ENCODE data around the gene ITFG1.
"Not testable (repeated sequence)": the region's sequence is repeated elsewhere in the genome, so short reads cannot be mapped to it uniquely, and the experiment has no call there.

DNA sequence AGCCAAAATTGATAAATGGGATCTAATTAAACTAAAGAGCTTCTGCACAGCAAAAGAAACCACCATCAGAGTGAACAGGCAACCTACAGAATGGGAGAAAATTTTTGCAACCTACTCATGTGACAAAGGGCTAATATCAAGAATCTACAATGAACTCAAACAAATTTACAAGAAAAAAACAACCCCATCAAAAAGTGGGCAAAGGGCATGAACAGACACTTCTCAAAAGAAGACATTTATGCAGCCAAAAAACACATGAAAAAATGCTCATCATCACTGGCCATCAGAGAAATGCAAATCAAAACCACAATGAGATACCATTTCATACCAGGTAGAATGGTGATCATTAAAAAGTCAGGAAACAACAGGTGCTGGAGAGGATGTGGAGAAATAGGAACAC lies 18.0 kb downstream of the ITFG1 start:
- TF ChIP-seq, protein P1, sequence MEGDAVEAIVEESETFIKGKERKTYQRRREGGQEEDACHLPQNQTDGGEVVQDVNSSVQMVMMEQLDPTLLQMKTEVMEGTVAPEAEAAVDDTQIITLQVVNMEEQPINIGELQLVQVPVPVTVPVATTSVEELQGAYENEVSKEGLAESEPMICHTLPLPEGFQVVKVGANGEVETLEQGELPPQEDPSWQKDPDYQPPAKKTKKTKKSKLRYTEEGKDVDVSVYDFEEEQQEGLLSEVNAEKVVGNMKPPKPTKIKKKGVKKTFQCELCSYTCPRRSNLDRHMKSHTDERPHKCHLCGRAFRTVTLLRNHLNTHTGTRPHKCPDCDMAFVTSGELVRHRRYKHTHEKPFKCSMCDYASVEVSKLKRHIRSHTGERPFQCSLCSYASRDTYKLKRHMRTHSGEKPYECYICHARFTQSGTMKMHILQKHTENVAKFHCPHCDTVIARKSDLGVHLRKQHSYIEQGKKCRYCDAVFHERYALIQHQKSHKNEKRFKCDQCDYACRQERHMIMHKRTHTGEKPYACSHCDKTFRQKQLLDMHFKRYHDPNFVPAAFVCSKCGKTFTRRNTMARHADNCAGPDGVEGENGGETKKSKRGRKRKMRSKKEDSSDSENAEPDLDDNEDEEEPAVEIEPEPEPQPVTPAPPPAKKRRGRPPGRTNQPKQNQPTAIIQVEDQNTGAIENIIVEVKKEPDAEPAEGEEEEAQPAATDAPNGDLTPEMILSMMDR (IDR thresholded peaks at IDR 0.05), result not testable (repeated sequence)
- not testable (repeated sequence) for TF ChIP-seq POLR2A (IDR thresholded peaks at IDR 0.05)

Data from testis (tissue), 2 donors.